GM12873 (cell line): Measurements from ENCODE around the gene UBR4.

Experiments used
- TF ChIP-seq, protein P1 (sequence below): IDR thresholded peaks from 2 replicates; pipeline ENCODE4 v1.5.1; 2012; ENCODE audit warnings: low read depth, mild to moderate bottlenecking, moderate library complexity, low read length, control low read depth; ENCODE audit not compliant: insufficient read depth; ENCODE audit errors: missing control alignments

The UBR4 gene

DNA sequence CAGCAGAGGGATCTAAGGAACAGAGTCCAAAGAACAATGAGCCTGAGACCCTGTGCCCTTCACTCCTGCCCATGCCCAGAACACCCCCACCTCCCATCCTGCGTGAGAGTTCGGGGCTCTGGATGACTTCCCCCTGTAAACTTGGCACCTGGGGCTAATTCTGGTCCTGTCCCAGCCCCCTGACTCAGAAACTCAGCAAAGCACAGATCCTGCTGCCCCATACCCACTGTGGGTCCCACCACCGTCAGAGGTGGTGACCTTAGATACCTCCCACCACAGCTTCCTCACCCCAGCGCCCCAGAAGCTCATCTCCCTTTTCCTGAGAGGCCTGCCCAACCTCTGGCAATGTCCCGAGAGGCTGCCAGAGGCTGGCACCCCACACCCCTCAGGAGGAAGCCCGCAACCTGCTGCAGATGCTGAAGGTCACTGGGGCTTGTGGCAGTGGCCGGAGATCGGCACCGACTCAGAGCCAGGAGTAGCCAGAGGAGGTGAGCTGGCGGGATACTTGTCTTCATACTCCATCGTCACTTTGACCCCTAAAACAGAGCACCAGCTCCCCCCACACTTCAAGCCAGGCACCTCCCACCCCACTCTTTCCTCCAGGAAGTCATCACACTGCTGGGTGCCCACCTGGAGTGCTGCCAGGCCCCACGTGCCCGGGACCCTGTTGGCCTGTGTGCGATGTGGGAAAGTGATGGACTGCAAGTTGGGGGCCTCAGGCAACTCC lies 142.0 kb downstream of the UBR4 start:
- TF ChIP-seq, protein P1, sequence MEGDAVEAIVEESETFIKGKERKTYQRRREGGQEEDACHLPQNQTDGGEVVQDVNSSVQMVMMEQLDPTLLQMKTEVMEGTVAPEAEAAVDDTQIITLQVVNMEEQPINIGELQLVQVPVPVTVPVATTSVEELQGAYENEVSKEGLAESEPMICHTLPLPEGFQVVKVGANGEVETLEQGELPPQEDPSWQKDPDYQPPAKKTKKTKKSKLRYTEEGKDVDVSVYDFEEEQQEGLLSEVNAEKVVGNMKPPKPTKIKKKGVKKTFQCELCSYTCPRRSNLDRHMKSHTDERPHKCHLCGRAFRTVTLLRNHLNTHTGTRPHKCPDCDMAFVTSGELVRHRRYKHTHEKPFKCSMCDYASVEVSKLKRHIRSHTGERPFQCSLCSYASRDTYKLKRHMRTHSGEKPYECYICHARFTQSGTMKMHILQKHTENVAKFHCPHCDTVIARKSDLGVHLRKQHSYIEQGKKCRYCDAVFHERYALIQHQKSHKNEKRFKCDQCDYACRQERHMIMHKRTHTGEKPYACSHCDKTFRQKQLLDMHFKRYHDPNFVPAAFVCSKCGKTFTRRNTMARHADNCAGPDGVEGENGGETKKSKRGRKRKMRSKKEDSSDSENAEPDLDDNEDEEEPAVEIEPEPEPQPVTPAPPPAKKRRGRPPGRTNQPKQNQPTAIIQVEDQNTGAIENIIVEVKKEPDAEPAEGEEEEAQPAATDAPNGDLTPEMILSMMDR: no peak

- TF ChIP-seq, protein P1: no peak
Observed at GRCh38 chr1:19067182-19067911, 142.7 kb downstream of the UBR4 start.

- TF ChIP-seq, protein P1: no peak
Observed at GRCh38 chr1:19066874-19067181, 143.2 kb downstream of the UBR4 start.

DNA sequence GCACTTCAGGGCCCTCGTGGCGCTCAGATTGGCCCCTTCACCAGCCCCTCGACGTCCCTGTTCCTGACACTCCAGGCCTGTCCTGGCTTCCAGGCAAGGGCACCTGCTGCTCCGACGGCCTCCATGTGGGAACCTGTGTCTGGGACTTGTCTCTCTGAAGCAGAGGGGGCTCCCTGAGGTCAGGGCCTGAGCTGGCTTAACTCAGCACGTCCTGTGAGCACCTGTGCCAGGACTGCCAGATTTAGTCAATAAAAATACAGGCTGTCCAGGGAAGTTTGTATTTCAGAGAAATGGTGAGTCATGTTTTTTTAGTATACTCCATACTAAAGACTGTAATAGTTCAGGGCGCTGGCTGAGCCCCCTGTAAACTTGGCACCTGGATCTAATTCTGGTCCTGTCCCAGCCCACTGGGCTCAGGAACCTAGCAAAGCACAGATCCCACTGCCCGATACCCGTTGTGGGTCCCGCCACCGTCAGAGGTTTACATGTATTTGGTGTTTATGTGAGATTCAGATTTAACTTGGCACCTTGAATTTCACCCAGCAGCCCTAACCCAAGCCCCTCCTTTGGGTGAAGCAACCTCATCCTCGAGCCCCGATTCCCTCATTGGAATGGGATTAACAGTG lies 143.7 kb downstream of the UBR4 start:
- TF ChIP-seq, protein P1: no peak

- TF ChIP-seq, protein P1: no peak
Observed at GRCh38 chr1:19065526-19066247, 144.4 kb downstream of the UBR4 start.

- TF ChIP-seq, protein P1: no peak
Observed at GRCh38 chr1:19064906-19065450, 145.1 kb downstream of the UBR4 start.

GRCh38 chr1:19063122-19063521 lies 146.9 kb downstream of the UBR4 start:
- TF ChIP-seq, protein P1: no peak
